Trophoblast cell (in vitro differentiated cells and primary cell): ENCODE results near the gene PSMB10.

Source experiments
- DNase-seq, 2 donors: peaks; one replicate each; pipeline ENCODE4 v3.0.0-alpha.2; 2016
- H2AFZ ChIP-seq: 2 replicates; pipeline ENCODE4 v1.6.1; 2013; ENCODE audit warnings: low read length, moderate library complexity, mild to moderate bottlenecking; ENCODE audit not compliant: insufficient read depth, poor library complexity
- H2AK5ac ChIP-seq: 2 replicates; pipeline ENCODE4 v1.6.1; 2013; ENCODE audit warnings: mild to moderate bottlenecking, low read length
- H2BK120ac ChIP-seq: 2 replicates; pipeline ENCODE4 v1.6.1; 2013; ENCODE audit warnings: low read length, mild to moderate bottlenecking, moderate library complexity; ENCODE audit not compliant: insufficient read depth, poor library complexity
- H2BK12ac ChIP-seq: 2 replicates; pipeline ENCODE4 v1.6.1; 2013; ENCODE audit warnings: mild to moderate bottlenecking, low read length, moderate library complexity
- H2BK5ac ChIP-seq: 2 replicates; pipeline ENCODE4 v1.6.1; 2013; ENCODE audit warnings: low read length, low read depth, moderate library complexity, mild to moderate bottlenecking; ENCODE audit not compliant: poor library complexity
- H3K14ac ChIP-seq: 2 replicates; pipeline ENCODE4 v1.6.1; 2013; ENCODE audit warnings: mild to moderate bottlenecking, low read length
- H3K18ac ChIP-seq: 2 replicates; pipeline ENCODE4 v1.6.1; 2013; ENCODE audit warnings: mild to moderate bottlenecking, low read length
- H3K23ac ChIP-seq: 2 replicates; pipeline ENCODE4 v1.6.1; 2013; ENCODE audit warnings: low read length
- H3K27ac ChIP-seq: 2 replicates; pipeline ENCODE4 v1.5.1; 2013; ENCODE audit warnings: low read depth, mild to moderate bottlenecking, inconsistent platforms, low read length, moderate library complexity
- H3K27me3 ChIP-seq: 2 replicates; pipeline ENCODE4 v1.6.1; 2013; ENCODE audit warnings: inconsistent platforms, mild to moderate bottlenecking, low read length, moderate library complexity; ENCODE audit not compliant: insufficient read depth
- H3K36me3 ChIP-seq, 2 experiments: 1 replicate in 1 of 2; 2 replicates in 1 of 2; pipeline ENCODE4 v1.6.1; 2013; ENCODE audit warnings: low read length in 2 of 2, mild to moderate bottlenecking in 2 of 2, moderate library complexity in 1 of 2; ENCODE audit not compliant: insufficient read depth in 2 of 2, control insufficient read depth in 1 of 2
- H3K4ac ChIP-seq: 2 replicates; pipeline ENCODE4 v1.6.1; 2013; ENCODE audit warnings: low read depth, mild to moderate bottlenecking, low read length, moderate library complexity
- H3K4me1 ChIP-seq, 2 experiments: 1 replicate in 1 of 2; 2 replicates in 1 of 2; pipeline ENCODE4 v1.6.1; 2013; ENCODE audit warnings: low read length in 2 of 2, mild to moderate bottlenecking in 2 of 2, moderate library complexity in 1 of 2; ENCODE audit not compliant: insufficient read depth in 2 of 2, control insufficient read depth in 1 of 2
- H3K4me2 ChIP-seq: 2 replicates; pipeline ENCODE4 v1.6.1; 2013; ENCODE audit warnings: inconsistent platforms, mild to moderate bottlenecking, low read length, moderate library complexity
- H3K4me3 ChIP-seq: 2 replicates; pipeline ENCODE4 v1.5.1; 2013; ENCODE audit warnings: mild to moderate bottlenecking, low read depth, low read length, inconsistent platforms
- H3K79me1 ChIP-seq: one replicate; pipeline ENCODE4 v1.6.1; 2013; ENCODE audit warnings: low read length
- H3K79me2 ChIP-seq: 2 replicates; pipeline ENCODE4 v1.6.1; 2013; ENCODE audit warnings: low read length, mild to moderate bottlenecking; ENCODE audit not compliant: control insufficient read depth, insufficient read depth, poor library complexity
- H3K9ac ChIP-seq: 2 replicates; pipeline ENCODE4 v1.6.1; 2013; ENCODE audit warnings: mild to moderate bottlenecking, low read length
- H3K9me3 ChIP-seq: 2 replicates; pipeline ENCODE4 v1.6.1; 2013; ENCODE audit warnings: low read depth, mild to moderate bottlenecking, control low read depth, inconsistent platforms, low read length; ENCODE audit not compliant: insufficient read depth
- H4K12ac ChIP-seq: 2 replicates; pipeline ENCODE4 v1.6.1; 2013; ENCODE audit warnings: low read depth, mild to moderate bottlenecking, low read length, moderate library complexity
- H4K8ac ChIP-seq: 2 replicates; pipeline ENCODE4 v1.6.1; 2013; ENCODE audit warnings: low read depth, mild to moderate bottlenecking, low read length, moderate library complexity
- H4K91ac ChIP-seq: one replicate; pipeline ENCODE4 v1.6.1; 2013; ENCODE audit warnings: low read depth, mild to moderate bottlenecking, low read length, moderate library complexity
- WGBS: extraction: QIAGEN DNeasy Blood & Tissue Kit; methylation state at CpG from one replicate; pipeline ENCODE4 v1.1.7; 2013; ENCODE audit warnings: missing lambda C conversion rate; ENCODE audit not compliant: insufficient read length, insufficient coverage; ENCODE audit errors: extremely low coverage; 5-methylcytosine and 5-hydroxymethylcytosine counted together

Gene PSMB10

GRCh38 chr16:67948015-67948414 is 11.4 kb upstream of the PSMB10 start:
- no peak overlapping the region for H3K14ac ChIP-seq
- DNase-seq = no peak
- H3K27ac ChIP-seq = no peak overlapping the region
- H4K91ac ChIP-seq = no peak overlapping the region
- no peak overlapping the region for H3K18ac ChIP-seq
- no peak overlapping the region for H2BK120ac ChIP-seq
- no peak overlapping the region for H4K8ac ChIP-seq
- H3K79me1 ChIP-seq = no peaks in the 10 kb centered on the region
- H3K4me1 ChIP-seq = no peaks in the 10 kb centered on the region
- no peak overlapping the region for H3K23ac ChIP-seq
- H3K9ac ChIP-seq = no peak overlapping the region
- H2BK5ac ChIP-seq = no peak overlapping the region
- no peak overlapping the region for H3K4me2 ChIP-seq
- no peaks in the 10 kb centered on the region for H3K79me2 ChIP-seq
- H3K36me3 ChIP-seq = peaks cover 96 to 98% of the 10 kb centered on the region in 2 experiments
- H3K4ac ChIP-seq = no peak overlapping the region
- peaks cover 4% of the 10 kb centered on the region for H3K9me3 ChIP-seq
- no peak overlapping the region for H2AK5ac ChIP-seq
- no peak overlapping the region for H2AFZ ChIP-seq
- no peak overlapping the region for H3K4me3 ChIP-seq
- WGBS = no CpG with 5 or more reads among the region's 15 CpGs
- H4K12ac ChIP-seq = no peak overlapping the region
- H3K27me3 ChIP-seq = no peaks in the 10 kb centered on the region
- no peak overlapping the region for H2BK12ac ChIP-seq

DNA sequence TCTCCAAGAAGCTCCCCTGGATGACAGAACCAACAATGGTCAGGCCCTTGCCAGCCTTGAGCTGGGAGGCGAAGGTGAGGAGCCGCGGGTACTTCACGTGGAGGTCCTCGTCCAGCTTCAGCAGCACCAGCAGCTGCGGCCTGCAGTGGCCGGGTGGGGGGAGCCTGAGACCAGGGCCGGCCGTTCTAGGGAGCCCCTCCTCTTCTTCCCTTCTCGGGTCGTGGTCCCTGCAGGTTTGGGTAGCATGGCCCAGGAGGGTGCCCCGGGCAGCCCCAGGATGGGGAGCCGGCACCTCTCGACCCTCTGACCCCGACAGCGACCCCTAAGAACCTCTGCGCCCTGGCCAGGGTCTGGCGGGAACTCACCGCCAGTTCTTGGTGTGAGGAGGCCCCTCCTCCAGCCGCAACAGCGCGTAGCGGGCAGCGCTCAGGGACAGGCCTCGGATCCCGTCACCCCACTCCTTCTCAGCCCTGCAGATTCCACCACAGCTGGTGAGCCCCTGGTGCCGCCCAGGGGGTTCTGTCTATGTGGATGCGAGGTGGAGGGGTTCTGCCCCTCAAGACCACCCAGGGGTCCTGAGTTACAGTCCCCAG is 10.4 kb upstream of the PSMB10 start:
- H2AK5ac ChIP-seq = no peak overlapping the region

GRCh38 chr16:67946128-67946569 is 9.5 kb upstream of the PSMB10 start:
- no peak overlapping the region for H4K91ac ChIP-seq
- no CpG with 5 or more reads among the region's 20 CpGs for WGBS

More for the DNA sequence above, 10.4 kb upstream of the PSMB10 start:
- Histone ChIP-seq H2BK5ac (no peak overlapping the region), H3K27ac (no peak overlapping the region), H4K8ac (no peak overlapping the region), H3K36me3 (peaks cover 98 to 99% of the 10 kb centered on the region in 2 experiments), H3K4me3 (no peak overlapping the region), H3K4me2 (no peak overlapping the region), H3K79me2 (no peaks in the 10 kb centered on the region), H3K27me3 (no peaks in the 10 kb centered on the region), H2BK12ac (no peak overlapping the region), H4K91ac (no peak overlapping the region), H3K4ac (no peak overlapping the region), H3K23ac (no peak overlapping the region), H4K12ac (no peak overlapping the region), H2BK120ac (no peak overlapping the region), H3K9me3 (peaks cover 6% of the 10 kb centered on the region), H2AFZ (no peak overlapping the region), H3K9ac (no peak overlapping the region), H3K79me1 (no peaks in the 10 kb centered on the region), H3K14ac (no peak overlapping the region), H3K4me1 (no peaks in the 10 kb centered on the region), H3K18ac (peak overlapping the region; percentile 6)
- WGBS = no CpG with 5 or more reads among the region's 28 CpGs
- no peak for DNase-seq

DNA sequence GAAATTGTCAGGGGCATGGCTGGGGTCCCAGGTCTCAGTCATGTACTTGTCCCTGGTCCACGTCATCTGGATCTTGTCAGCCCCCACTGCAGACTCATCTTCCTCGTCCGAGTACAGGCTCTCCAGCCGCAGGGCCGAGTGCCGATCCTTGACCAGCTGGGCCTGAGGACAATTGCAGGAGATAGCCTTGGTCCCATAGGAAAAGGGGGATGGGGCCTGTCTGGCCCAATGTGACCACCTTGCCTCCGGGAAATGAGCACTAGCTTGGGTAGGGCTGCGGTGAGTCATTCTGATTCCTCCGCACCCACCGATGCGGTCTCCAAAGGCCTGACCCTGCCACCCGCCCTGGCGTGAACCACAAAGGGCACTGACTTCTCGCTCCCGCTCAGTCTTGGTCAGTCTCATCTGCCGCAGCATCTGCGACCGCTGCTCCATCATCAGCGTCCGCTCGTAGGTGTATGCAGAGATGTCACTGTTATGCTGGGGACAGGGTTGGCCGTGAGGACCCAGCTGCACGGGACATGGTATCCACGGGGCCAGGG is 8.8 kb upstream of the PSMB10 start:
- Histone ChIP-seq H4K8ac (no peak overlapping the region), H3K4ac (no peak overlapping the region), H3K18ac (no peak overlapping the region), H2BK120ac (no peak overlapping the region), H3K9me3 (peaks cover 6% of the 10 kb centered on the region), H4K12ac (no peak overlapping the region), H2BK5ac (no peak overlapping the region), H3K79me1 (no peaks in the 10 kb centered on the region), H3K23ac (no peak overlapping the region), H2BK12ac (no peak overlapping the region), H3K14ac (no peak overlapping the region), H3K27ac (no peak overlapping the region), H3K79me2 (no peaks in the 10 kb centered on the region), H3K9ac (no peak overlapping the region), H3K27me3 (no peaks in the 10 kb centered on the region), H2AK5ac (no peak overlapping the region), H3K36me3 (peaks cover 92 to 94% of the 10 kb centered on the region in 2 experiments), H3K4me3 (no peak overlapping the region), H4K91ac (no peak overlapping the region), H3K4me1 (no peaks in the 10 kb centered on the region), H2AFZ (no peak overlapping the region), H3K4me2 (no peak overlapping the region)
- no CpG with 5 or more reads among the region's 24 CpGs for WGBS
- no peak for DNase-seq

More at GRCh38 chr16:67946128-67946569, 9.5 kb upstream of the PSMB10 start:
- Histone ChIP-seq H3K4me2 (no peak overlapping the region), H3K4me1 (no peaks in the 10 kb centered on the region), H4K8ac (no peak overlapping the region), H3K79me1 (no peaks in the 10 kb centered on the region), H3K23ac (no peak overlapping the region), H2AK5ac (no peak overlapping the region), H3K4me3 (no peak overlapping the region), H2BK12ac (no peak overlapping the region), H3K27me3 (no peaks in the 10 kb centered on the region), H4K12ac (no peak overlapping the region), H3K18ac (no peak overlapping the region), H3K36me3 (peaks cover 98% of the 10 kb centered on the region in 2 experiments), H3K9me3 (peaks cover 6% of the 10 kb centered on the region), H3K79me2 (no peaks in the 10 kb centered on the region), H3K4ac (no peak overlapping the region), H2BK120ac (no peak overlapping the region), H3K14ac (no peak overlapping the region), H3K9ac (no peak overlapping the region), H2AFZ (no peak overlapping the region), H3K27ac (no peak overlapping the region), H2BK5ac (no peak overlapping the region)
- no peak for DNase-seq
